ENCODE measurements around the gene CLDN1.

The CLDN1 gene, protein sequence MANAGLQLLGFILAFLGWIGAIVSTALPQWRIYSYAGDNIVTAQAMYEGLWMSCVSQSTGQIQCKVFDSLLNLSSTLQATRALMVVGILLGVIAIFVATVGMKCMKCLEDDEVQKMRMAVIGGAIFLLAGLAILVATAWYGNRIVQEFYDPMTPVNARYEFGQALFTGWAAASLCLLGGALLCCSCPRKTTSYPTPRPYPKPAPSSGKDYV

DNA sequence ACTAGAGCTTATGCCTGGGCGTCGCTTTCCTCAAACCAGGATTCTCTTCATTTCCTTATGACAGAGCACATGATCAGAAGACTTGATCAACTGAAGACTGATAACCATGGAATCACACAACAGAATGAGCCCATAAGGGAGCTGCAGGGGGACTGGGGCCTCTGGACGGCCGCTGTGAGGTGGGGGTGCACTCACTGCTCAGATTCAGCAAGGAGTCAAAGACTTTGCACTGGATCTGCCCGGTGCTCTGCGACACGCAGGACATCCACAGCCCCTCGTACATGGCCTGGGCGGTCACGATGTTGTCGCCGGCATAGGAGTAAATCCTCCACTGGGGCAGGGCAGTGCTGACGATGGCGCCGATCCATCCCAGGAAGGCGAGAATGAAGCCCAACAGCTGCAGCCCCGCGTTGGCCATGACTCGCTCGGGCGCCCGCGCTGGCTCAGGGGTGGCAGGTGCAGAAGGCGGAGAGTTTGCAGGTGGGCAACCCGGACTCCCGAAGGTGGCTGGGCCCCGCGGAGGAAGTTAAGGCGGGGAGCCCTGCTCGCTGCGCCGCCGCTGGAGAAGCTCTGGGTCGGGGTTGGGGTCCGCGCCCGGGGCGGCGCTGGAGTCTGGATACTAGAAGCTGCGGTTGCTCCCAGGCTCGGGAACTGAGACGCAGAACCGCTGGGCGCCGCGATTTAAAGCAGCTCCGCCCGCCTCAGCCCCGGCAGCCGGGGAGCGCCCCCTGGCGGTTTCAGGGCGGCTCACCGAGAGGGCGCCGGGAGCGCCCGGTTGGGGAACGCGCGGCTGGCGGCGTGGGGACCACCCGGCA is at the start of gene CLDN1:
Gene CLDN1, minus strand, starts transcription at position 658 of the 815 bp plus-strand sequence. Its CDS starts 240 bp downstream, at position 418.
- DNase-seq (ENCODE audit: low read depth) = peak; percentile 67
- H3K4me3 ChIP-seq (ENCODE audit: low read length) = peak within 1 kb of the TSS; percentile 61
- TF ChIP-seq, protein P1, sequence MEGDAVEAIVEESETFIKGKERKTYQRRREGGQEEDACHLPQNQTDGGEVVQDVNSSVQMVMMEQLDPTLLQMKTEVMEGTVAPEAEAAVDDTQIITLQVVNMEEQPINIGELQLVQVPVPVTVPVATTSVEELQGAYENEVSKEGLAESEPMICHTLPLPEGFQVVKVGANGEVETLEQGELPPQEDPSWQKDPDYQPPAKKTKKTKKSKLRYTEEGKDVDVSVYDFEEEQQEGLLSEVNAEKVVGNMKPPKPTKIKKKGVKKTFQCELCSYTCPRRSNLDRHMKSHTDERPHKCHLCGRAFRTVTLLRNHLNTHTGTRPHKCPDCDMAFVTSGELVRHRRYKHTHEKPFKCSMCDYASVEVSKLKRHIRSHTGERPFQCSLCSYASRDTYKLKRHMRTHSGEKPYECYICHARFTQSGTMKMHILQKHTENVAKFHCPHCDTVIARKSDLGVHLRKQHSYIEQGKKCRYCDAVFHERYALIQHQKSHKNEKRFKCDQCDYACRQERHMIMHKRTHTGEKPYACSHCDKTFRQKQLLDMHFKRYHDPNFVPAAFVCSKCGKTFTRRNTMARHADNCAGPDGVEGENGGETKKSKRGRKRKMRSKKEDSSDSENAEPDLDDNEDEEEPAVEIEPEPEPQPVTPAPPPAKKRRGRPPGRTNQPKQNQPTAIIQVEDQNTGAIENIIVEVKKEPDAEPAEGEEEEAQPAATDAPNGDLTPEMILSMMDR (conservative IDR thresholded peaks at IDR 0.05; ENCODE audit: low read length) = peak; percentile 69

DNA sequence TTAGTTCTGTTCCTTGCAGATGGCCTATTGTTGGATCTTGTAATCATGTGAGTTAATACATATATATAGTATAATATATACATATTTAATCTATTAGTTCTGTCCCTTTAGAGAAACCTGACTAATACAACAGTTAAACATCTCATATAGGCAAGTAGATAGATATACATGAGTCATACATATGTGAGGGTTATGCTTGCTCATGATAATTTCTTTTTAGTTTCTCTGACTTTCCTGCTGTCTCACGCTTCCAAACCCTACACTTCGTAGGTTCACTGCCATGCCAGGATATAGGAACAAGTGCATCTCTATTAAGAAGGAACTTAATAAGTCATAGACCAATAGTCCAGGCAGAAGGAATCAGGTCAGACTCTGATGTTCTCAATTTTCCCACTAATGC is 48.9 kb upstream of the CLDN1 start:
- H3K4me3 ChIP-seq (ENCODE audit: low read length) = no peak overlapping the region
- DNase-seq (ENCODE audit: low read depth) = no peak
- TF ChIP-seq, protein P1 (conservative IDR thresholded peaks at IDR 0.05; ENCODE audit: low read length) = no peak

DNA sequence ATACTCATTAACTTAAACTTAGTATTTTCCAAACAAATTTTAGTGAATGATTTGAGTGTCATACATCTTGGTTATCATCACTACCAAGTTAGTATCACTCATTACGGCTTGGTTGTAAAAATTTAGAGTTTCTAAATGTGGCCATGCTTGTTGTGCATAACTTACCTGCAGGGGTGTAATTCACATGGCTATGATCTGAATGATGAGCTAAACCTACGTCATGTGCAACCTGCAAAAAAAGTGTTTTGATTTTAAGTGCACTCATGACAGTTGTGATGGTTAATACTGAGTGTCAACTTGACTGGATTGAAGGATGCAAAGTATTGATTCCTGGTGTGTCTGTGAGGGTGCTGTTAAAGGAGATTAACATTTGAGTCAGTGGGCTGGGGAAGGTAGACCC is 48.1 kb upstream of the CLDN1 start:
- TF ChIP-seq, protein P1 (conservative IDR thresholded peaks at IDR 0.05; ENCODE audit: low read length) = no peak

DNA sequence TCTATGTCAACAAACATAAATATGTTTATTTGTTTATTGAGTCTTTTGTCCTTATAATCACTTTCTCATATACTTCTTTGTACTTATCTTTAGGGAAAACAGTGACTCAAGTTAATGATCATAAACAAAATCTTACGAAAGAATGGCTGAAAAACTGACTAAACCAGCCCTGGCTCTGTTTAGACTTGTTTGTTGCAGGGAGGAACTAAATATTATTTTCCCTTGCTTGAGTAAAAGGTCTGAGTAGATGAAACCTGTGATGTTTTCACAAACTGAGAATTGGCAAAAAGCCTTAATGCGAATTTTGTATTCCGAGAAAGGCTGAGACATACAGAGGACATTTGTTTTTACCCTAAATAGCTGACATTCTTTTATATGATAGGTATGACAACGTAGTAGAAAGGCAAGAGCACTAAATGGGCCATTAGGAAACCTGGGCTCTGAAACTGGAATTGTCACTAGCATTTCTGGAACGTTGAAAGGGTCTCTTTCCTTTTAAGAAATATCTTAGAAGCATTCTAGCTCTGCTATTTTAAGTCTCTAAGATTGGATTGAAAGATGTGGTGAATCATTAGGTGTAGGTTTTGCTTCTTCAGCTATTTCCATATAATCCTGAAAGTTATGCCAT is 47.5 kb upstream of the CLDN1 start:
- TF ChIP-seq, protein P1 (conservative IDR thresholded peaks at IDR 0.05; ENCODE audit: low read length) = no peak
- H3K4me3 ChIP-seq (ENCODE audit: low read length) = no peak overlapping the region
- no peak for DNase-seq (ENCODE audit: low read depth)

More for the DNA sequence above, 48.1 kb upstream of the CLDN1 start:
- no peak for DNase-seq (ENCODE audit: low read depth)
- no peak overlapping the region for H3K4me3 ChIP-seq (ENCODE audit: low read length)

DNA sequence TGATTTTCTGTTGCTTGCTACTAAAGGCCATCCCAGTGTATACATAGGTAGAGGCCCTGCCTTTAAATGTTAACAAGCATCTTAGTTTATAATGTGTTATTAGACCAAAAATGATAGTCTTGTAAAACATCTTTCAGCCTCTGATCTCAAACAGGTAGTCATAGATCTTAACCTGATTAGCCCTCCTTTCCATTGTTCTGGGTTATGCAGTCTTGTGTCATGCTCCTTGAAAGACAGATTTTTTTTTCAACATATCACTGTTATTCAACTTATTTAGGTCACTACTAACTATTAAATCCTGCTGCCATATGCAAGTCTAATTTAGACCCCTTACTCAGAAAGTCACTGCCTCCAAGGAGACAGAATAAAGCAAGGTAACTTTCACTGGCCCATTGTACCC is 46.6 kb upstream of the CLDN1 start:
- no peak overlapping the region for H3K4me3 ChIP-seq (ENCODE audit: low read length)
- DNase-seq (ENCODE audit: low read depth) = no peak
- TF ChIP-seq, protein P1 (conservative IDR thresholded peaks at IDR 0.05; ENCODE audit: low read length) = no peak

DNA sequence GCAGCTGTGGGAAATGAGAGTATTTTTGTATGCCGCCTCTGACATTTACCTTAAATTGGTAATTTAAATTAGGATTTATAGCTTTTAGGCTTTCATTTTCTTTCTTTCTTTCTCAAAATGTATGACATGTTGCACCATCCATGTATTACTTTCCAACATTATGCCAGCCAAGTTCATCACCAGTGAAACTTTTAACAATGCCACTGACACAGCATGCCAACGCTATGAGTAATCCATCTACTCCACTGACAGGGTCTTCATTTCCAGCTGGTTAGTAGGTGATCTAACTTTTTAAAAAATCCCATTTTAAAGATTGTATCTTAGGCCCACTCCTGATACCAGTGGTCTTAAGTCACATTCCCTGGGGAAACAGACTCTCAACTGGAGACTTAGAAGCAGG is 43.9 kb upstream of the CLDN1 start:
- DNase-seq (ENCODE audit: low read depth) = peak; percentile 37

More for the DNA sequence above, 43.9 kb upstream of the CLDN1 start:
- TF ChIP-seq, protein P1 (conservative IDR thresholded peaks at IDR 0.05; ENCODE audit: low read length) = no peak
- H3K4me3 ChIP-seq (ENCODE audit: low read length) = no peak overlapping the region

All from AG10803 (cell line).